Stimulated activated CD4-positive, alpha-beta T cell treated with anti-CD3 and anti-CD28 coated beads, TNF-alpha, amount 100 ng/mL, for 48 hours (primary cell): ENCODE results near the gene ACAA1.

ENCODE experiments used
- DNase-seq, 3 donors: peaks; one replicate each; pipeline ENCODE4 v3.0.0-alpha.2; 2020; ENCODE audit warnings: low read depth in 3 of 3

ACAA1 gene

GRCh38 chr3:38119821-38120692 lies 16.9 kb downstream of the ACAA1 start:
- no peak for DNase-seq

GRCh38 chr3:38119248-38119544 lies 17.7 kb downstream of the ACAA1 start:
- no peak for DNase-seq

DNA sequence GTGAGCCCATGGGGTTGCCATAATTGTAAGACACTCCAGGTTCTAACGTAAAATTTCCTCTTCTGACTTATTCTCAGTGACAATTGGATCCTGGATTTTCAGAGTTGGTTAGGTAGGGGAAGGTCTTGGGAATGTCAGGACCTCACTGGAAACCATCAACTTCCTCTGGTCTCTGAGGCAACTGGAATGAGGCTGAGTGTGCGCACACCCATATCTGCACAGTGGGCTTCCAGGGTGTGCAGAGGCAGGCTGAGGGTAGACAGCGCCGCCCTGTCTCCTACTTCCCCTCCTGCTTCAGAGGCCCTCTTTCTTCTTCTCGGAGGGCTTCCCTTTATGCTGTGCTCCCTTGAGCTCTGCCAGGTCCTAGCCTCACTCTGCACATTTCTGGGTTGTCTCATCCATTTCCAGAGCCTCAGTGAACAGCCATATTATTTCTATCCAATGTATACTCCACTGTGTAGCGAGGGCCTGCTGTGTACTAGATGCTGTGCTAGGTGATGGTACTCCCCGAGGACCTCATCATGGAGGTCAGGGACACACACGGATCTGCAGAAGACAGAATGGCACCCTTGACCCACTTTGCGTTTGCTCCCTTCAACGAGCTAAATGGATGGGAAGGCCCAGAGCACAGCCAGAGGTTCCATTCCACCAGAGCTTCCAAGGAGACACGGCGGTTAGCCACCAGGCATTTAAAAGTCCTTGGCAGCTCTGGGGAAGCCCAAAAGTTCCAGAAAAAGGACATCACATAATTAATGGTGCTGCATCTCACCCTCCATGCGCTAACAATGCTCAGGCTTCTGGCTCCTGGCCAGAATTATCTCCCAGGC lies 18.3 kb downstream of the ACAA1 start:
- DNase-seq, result no peak

DNA sequence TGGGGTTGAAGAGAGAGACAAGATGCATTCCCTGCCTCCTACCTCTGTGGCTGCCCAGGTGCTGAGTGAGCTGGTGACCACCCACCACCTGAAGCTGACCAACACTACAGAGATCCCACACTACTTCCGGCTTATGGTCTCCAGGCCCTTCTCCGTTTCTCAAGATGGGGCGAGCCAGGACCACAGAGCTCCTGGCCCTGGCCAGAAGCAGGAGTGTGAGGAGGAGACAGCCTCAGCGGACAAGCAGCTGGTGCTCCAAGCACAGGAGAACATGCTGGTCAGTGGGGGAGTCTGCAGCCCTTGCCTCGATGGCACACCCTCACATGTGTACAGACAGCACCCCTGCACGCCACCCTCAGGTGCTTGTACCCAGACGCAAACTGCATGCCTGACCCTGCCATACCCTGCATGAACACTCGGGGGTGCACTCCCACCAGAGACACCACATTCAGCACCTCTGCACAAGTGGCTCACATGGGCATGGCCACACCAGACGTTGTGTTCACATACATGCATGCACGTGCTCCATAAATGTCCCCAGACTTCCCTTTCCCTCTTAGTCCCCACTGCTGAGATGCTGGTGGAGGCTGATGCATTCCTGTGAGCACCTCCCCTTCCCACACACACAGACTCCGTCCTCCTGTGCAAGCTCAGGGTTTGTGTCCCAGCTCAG lies 19.0 kb downstream of the ACAA1 start:
- DNase-seq, result peak; percentile 37 to 57 (median 56)

DNA sequence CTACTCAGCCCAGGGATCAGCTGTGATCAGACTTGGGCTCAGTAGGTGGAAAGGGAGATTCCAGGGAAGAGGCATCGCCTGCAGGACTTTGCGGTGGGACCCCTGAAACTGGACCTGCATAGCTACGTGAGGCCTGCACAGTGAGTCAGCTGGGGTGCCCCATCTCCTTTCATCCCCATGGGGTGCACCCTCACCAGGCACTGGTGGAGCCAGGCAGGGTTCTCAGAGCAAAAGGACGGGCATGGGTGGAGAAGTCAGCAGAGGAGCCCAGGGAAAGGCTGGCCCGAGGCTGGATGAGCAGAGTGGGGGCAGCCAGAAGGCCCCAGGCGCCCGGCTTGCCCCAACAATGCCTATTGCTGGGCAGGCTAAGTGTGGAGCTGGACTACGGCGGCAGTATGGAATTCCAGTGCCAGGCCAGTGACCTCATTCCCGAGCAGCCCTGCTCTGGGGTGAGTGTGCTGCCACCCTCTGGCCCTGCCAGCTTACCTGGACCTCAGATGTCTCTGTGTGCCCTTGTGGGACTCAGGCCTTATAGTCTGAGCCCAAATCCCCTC lies 19.7 kb downstream of the ACAA1 start:
- no peak for DNase-seq

- no peak for DNase-seq
Measured at GRCh38 chr3:38116471-38117162, 20.3 kb downstream of the ACAA1 start.

DNA sequence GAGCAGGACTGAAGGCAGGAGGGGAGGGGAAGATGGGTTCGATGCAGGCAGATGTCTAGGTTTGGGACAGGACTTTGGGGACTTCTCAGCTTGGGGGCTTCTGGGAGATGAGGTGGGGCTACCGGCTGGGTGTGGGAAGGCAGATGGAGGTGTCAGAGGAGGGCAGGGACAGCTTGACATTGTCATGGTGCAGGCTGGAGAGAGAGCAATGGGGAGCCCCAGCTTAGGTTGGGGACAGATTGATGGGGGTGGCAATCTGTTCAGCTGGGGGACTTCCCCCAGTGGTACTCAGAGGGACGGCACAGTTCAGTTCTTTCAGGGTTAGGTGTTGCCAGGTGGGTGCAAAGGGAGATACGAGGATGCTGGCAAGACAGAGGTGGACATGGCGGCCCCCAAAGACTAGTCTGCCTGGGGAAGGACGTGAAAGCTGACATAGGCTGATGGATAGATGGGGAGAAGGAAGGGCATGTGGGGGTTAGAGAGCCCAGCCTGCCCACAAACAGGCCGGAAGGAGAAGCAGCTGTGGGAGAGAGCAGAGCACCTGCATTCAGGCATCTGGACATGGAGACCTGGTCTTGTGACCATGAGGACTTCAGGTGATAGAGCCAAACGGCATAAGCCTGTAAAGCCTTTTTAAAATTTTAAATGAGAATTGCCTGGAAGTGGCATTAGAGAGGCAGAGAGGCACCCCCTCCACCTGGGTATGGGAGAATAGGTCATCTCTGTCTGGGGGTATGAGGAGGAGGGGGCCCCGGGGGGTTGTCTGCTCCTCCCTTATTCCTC lies 21.1 kb downstream of the ACAA1 start:
- no peak for DNase-seq

DNA sequence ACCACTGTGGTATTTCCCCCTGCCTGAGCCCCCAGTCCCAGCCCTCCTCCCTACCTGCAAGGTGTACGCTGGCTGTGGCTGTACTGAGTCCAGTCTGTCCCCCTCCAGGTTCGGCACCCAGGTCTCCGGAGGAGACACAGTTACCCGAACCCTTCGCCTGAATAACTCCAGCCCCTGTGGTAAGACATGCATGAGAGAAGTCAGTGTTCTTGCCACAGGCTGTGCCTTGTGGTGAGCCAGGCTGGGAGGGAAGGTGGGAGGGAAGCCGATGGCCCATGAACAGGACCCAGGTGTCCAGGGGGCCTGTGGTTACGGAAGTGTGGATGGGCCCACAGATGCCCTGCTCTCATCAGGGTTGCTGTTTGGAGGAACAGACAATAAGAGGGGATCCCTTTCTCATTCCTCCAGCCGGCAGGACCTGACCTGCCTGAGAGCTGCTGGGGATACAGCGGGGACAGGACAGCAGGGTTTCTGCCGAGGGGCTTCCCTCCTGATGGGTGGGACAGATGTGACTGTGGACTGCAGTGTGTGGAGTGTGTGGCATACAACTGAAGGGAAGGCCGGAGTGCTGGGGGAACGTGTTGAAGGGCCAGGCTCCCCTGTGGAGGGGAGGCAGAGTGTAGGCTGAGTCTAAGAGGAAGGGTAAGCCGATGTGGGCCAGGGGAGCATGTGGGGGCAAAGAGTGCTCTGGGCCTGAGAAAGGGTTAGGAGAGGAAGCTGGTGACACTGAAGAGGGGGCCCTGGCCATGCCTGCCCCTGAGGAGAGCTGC lies 21.9 kb downstream of the ACAA1 start:
- no peak for DNase-seq

GRCh38 chr3:38114052-38114874 lies 22.7 kb downstream of the ACAA1 start:
- no peak for DNase-seq

DNA sequence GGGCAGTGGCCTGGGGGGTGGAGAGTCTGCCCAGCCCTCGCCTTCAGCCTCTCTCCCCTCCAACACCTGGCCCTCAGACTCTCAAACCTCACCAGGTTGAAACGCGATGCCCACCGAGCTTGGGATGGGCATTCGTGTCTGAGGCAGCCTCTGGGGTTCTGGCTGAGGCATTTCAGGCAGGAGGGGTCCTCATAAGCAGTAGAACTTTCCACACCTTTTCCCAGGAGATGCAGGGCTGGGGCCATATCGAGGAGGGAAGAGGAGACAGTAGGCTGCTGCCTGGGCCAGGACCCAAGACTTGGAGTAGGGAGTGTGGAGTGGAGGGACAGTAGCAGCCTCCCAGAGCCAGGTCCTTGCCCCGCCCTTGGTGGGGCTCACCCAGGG lies 24.6 kb downstream of the ACAA1 start:
- DNase-seq, result no peak

DNA sequence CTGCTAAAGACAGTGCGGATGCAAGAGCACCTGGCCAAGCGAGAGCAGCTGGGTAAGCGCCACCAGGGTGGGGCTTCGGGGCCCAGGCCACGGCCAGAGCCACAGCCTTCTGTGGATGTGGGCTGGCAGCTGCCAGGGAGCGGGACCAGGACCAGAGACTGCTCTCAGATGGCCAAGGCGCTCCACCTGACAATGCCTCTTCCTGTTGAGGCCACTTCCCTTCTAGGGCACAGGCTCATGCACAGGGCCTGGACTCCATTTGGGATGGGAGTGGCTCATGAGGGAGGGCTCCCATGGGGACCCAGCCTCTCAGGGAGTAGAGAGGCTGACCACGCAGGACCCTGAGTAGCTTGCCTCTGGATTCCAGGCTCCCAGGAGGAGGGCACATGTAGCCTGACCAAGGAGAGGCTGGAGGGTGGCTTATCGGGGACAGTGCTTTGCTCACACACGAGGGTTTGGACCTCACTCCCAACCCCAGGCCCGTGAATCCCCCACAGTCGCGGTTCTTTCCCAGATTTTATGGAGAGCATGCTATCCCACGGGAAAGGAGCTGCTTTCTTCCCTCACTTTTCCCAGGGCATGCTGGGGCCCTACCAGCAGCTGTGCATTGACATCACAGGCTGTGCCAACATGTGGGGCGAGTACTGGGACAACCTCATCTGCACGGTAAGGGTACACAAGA lies 25.1 kb downstream of the ACAA1 start:
- no peak for DNase-seq

GRCh38 chr3:38111201-38111600 lies 25.7 kb downstream of the ACAA1 start:
- no peak for DNase-seq

GRCh38 chr3:38110314-38111050 lies 26.4 kb downstream of the ACAA1 start:
- no peak for DNase-seq

DNA sequence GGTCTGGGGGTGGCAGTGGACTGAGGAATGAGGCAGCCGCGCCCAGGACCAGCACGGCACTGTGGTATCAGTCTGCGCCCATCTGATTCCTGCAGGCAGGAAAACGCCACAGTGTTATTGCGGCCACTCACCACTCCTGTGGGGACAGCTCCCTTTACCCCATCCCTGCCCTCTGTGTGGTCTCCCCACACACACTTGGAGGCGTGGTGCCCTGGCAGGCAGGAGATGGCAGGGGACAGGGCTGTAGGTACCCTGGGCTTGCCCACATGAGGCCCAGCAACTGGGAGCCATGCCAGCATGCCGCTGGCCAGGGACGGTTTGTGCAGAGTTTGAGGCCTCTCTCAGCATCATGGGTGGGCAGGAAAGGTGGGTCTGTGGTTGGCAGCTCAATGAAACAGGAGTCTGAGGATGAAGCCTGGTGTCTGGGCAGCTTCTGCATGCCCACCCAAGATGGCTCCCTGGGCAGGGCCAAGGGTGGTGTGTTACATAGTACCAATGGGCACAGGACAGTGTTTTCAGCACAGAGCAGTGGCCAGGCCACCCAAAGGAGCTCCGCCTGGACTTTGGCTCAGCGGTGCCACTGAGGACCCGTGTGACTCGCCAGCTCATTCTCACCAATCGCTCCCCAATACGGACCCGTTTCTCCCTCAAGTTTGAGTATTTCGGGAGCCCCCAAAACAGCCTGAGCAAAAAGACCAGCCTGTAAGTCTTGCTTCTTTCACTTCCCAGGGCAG lies 27.2 kb downstream of the ACAA1 start:
- DNase-seq, result no peak

GRCh38 chr3:38108649-38109579 lies 28.0 kb downstream of the ACAA1 start:
- no peak for DNase-seq
